Gastrocnemius medialis (tissue), 4 donors: ENCODE results near the gene PTGES2.

Source experiments
- POLR2A ChIP-seq, 2 donors: fragments of 450-650 bp; IDR thresholded peaks; one replicate each; pipeline ENCODE4 v1.6.1; 2017; ENCODE audit warnings: antibody characterized with exemption in 2 of 2, mild to moderate bottlenecking in 2 of 2, moderate library complexity in 2 of 2
- TF ChIP-seq, protein P1 (sequence below), 5 experiments: fragments of 450-650 bp in 3 of 5; fragments of 200-600 bp in 2 of 5; sonication (generic) in 2 of 5; IDR thresholded peaks in 4 of 5; conservative IDR thresholded peaks in 1 of 5; 1 replicate in 4 of 5; 2 replicates in 1 of 5; pipeline ENCODE4 v1.5.1; 2016 to 2019; ENCODE audit warnings: antibody characterized with exemption in 5 of 5, mild to moderate bottlenecking in 3 of 5, moderate library complexity in 3 of 5

DNA sequence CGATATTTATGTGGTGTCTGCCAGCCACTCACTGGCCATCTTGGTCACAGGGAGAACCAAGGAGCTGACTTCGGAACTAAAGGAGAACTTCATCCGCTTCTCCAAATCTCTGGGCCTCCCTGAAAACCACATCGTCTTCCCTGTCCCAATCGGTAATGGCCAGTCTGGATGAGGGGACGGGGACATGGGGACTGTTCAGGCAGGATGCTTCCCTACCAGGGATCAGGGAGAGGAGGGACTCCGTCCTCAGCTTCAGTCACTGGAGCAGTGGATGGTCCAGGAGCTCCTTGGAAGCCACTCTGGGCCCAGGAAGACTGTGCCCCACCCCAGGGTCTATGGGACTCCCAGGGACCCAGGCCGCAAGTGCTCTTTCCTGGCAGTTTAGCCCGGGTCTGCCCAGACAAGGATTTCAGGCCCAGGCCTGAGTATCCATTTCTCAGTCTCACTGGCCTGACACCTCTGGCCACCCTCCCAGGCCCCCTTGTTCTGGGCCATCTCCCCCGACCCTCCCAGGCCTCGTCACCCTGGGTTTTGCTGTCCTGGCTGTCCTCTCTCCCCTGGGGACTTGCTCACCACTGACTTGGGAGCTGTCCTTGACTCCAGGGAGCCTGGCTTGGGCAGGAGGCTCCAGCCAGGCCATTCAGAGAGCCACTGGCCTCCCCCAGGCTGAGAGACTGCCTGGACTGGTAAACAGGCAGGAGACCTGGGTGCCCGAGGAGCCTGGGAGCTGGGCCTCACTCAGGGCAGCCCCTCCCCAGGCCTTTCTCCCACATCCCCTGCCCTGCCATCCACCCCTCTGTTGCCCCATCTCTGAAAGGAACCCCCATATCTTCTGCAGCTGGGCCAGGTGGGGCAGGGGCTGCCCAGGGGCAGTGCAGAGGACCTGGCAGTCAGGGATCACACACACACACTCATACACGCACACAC is 24.9 kb upstream of the PTGES2 start:
- TF ChIP-seq, protein P1, sequence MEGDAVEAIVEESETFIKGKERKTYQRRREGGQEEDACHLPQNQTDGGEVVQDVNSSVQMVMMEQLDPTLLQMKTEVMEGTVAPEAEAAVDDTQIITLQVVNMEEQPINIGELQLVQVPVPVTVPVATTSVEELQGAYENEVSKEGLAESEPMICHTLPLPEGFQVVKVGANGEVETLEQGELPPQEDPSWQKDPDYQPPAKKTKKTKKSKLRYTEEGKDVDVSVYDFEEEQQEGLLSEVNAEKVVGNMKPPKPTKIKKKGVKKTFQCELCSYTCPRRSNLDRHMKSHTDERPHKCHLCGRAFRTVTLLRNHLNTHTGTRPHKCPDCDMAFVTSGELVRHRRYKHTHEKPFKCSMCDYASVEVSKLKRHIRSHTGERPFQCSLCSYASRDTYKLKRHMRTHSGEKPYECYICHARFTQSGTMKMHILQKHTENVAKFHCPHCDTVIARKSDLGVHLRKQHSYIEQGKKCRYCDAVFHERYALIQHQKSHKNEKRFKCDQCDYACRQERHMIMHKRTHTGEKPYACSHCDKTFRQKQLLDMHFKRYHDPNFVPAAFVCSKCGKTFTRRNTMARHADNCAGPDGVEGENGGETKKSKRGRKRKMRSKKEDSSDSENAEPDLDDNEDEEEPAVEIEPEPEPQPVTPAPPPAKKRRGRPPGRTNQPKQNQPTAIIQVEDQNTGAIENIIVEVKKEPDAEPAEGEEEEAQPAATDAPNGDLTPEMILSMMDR (IDR thresholded peaks at IDR 0.05 in 4 of 5, conservative IDR thresholded peaks at IDR 0.05 in 1 of 5) = no peak
- TF ChIP-seq POLR2A (IDR thresholded peaks at IDR 0.05) = no peak
